Liver (tissue), 3 donors: ENCODE data around the gene IGSF6.

Experiments
- CTCF ChIP-seq: fragments of 150-350 bp; IDR thresholded peaks from 2 replicates; pipeline ENCODE4 v1.5.1; 2017; ENCODE audit warnings: improper control_type of control experiment, low read depth, low read length; ENCODE audit not compliant: missing input control
- EGR1 ChIP-seq, 2 donors: IDR thresholded peaks; 2 replicates each; pipeline ENCODE4 v1.6.1; 2016 to 2018; ENCODE audit warnings: antibody characterized with exemption in 2 of 2, low read depth in 2 of 2
- FOXA2 ChIP-seq: IDR thresholded peaks from 2 replicates; pipeline ENCODE4 v1.6.1; 2016; ENCODE audit warnings: antibody characterized with exemption
- GABPA ChIP-seq, 2 donors: IDR thresholded peaks in 1 of 2; conservative IDR thresholded peaks in 1 of 2; 2 replicates each; pipeline ENCODE4 v1.6.1; 2016; ENCODE audit warnings: antibody characterized with exemption in 2 of 2, mild to moderate bottlenecking in 1 of 2, moderate library complexity in 1 of 2
- REST ChIP-seq: IDR thresholded peaks from 2 replicates; pipeline ENCODE4 v1.6.1; 2016; ENCODE audit warnings: antibody characterized with exemption, mild to moderate bottlenecking
- RXRA ChIP-seq, 2 donors: IDR thresholded peaks; 2 replicates each; pipeline ENCODE4 v1.6.1; 2017 to 2018; ENCODE audit warnings: antibody characterized with exemption in 2 of 2, mild to moderate bottlenecking in 1 of 2
- SP1 ChIP-seq: IDR thresholded peaks from 2 replicates; pipeline ENCODE4 v1.6.1; 2018; ENCODE audit warnings: antibody characterized with exemption, mild to moderate bottlenecking
- TAF1 ChIP-seq: conservative IDR thresholded peaks from 2 replicates; pipeline ENCODE4 v1.6.1; 2016; ENCODE audit warnings: antibody characterized with exemption, mild to moderate bottlenecking
- YY1 ChIP-seq: IDR thresholded peaks from 2 replicates; pipeline ENCODE4 v1.6.1; 2016; ENCODE audit warnings: antibody characterized with exemption, mild to moderate bottlenecking
- TF ChIP-seq, protein P1 (sequence below): IDR thresholded peaks from 2 replicates; pipeline ENCODE4 v1.6.1; 2016; ENCODE audit warnings: antibody characterized with exemption
- TF ChIP-seq, protein P2 (sequence below): IDR thresholded peaks from 2 replicates; pipeline ENCODE4 v1.6.1; 2016; ENCODE audit warnings: antibody characterized with exemption
- TF ChIP-seq, protein P3 (sequence below): IDR thresholded peaks from 2 replicates; pipeline ENCODE4 v1.6.1; 2016; ENCODE audit warnings: antibody characterized with exemption
- donor health status: healthy.
- donor health status: healthy.

DNA sequence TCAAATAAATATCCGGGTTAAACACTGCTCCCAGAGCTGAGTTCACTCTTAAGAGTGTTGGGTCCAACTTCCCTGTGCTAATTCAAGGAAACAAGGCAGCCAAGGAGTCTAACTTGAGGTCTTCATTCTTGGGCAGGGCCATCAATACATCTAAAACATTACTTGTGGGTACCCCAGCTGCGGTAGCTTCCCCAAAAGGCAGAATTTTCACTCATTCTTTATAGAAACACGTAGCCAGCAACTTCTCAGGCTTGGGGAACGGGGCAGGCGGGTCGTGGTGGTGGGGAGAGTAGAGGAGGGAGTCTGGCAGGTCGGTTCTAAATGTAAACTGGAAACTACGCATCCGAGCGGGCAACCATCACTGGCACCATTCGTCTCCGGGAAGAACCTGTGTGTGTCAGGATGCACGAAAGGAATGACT is 53.7 kb downstream of the IGSF6 start:
- TF ChIP-seq CTCF (no peak), RXRA (IDR thresholded peaks at IDR 0.05) (no peak), TAF1 (no peak), EGR1 (IDR thresholded peaks at IDR 0.05; ENCODE audit: low read depth in 2 of 2) (no peak), GABPA (IDR thresholded peaks at IDR 0.05 in 1 of 2, conservative IDR thresholded peaks at IDR 0.05 in 1 of 2) (no peak), FOXA2 (no peak), REST (no peak), SP1 (no peak), YY1 (no peak)
- TF ChIP-seq, protein P1, sequence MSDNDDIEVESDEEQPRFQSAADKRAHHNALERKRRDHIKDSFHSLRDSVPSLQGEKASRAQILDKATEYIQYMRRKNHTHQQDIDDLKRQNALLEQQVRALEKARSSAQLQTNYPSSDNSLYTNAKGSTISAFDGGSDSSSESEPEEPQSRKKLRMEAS, result no peak
- TF ChIP-seq, protein P2, sequence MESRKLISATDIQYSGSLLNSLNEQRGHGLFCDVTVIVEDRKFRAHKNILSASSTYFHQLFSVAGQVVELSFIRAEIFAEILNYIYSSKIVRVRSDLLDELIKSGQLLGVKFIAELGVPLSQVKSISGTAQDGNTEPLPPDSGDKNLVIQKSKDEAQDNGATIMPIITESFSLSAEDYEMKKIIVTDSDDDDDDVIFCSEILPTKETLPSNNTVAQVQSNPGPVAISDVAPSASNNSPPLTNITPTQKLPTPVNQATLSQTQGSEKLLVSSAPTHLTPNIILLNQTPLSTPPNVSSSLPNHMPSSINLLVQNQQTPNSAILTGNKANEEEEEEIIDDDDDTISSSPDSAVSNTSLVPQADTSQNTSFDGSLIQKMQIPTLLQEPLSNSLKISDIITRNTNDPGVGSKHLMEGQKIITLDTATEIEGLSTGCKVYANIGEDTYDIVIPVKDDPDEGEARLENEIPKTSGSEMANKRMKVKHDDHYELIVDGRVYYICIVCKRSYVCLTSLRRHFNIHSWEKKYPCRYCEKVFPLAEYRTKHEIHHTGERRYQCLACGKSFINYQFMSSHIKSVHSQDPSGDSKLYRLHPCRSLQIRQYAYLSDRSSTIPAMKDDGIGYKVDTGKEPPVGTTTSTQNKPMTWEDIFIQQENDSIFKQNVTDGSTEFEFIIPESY, result no peak
- TF ChIP-seq, protein P3, sequence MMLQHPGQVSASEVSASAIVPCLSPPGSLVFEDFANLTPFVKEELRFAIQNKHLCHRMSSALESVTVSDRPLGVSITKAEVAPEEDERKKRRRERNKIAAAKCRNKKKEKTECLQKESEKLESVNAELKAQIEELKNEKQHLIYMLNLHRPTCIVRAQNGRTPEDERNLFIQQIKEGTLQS, result no peak
